Measurements from ENCODE around the gene SPATA33. TPM values are rescaled to one million over a fixed set of nuclear protein-coding genes. Genes with fewer than 3 reads are reported as not detected.

SPATA33 gene
- total RNA-seq, 1 experiment from 2014 or later: 17.4 TPM

DNA sequence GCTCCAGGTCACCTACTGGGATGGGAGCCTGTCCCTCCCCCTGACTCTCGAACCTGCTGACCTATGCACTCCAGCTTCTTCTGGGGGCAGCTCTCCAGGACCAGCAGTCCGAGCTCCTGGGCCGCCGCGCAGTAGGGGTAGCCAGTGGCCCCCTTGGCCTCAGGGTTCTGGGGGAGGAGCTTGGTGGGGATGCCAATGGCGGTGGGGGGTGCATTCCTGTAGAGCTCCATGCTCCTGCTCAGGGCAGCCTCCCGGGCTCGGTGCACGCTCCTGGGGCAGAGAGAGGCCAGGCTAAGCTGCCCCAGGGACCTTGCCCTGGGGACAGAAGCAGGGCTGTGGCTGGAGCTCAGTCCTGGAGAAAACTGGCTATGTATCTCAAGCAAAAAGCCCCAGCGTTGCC lies 51.5 kb downstream of the SPATA33 start:
- no peaks in the 10 kb centered on the region for H4K20me1 ChIP-seq (ENCODE audit: control insufficient read depth, insufficient read depth, insufficient read length)
- H3K4me2 ChIP-seq (ENCODE audit: insufficient read depth, insufficient read length, low read length): no peak overlapping the region
- no peaks in the 10 kb centered on the region for H3K4me1 ChIP-seq (ENCODE audit: insufficient read depth, low read length)
- no peak overlapping the region for H2AK5ac ChIP-seq (ENCODE audit: insufficient read length, low read length)
- Mint-ChIP-seq H3K27me3 (ENCODE audit: low read depth) (peaks cover 16% of the 10 kb centered on the region), H3K9me3 (no peaks in the 10 kb centered on the region), H3K4me1 (peaks cover 13 to 18% of the 10 kb centered on the region in 2 experiments), H3K36me3 (ENCODE audit: insufficient read depth in 1 of 3, low read depth in 3 of 3) (peaks cover 3 to 10% (median 3%) of the 10 kb centered on the region in 3 experiments; a peak in 6 of 7 replicates), H3K27ac (no peak overlapping the region), H3K4me3 (0 out of 5 replicates have a peak overlapping the region, but pooled peaks of 1 of the 2 experiments have one; percentile 32)
- WGBS (ENCODE audit: extremely low coverage, insufficient read length, low lambda C conversion rate): no CpG with 5 or more reads among the region's 10 CpGs
- H3K14ac ChIP-seq (ENCODE audit: insufficient read depth, low read length): no peak overlapping the region
- H2BK12ac ChIP-seq (ENCODE audit: insufficient read length, low read depth, low read length): no peak overlapping the region
- TF ChIP-seq, protein P1, sequence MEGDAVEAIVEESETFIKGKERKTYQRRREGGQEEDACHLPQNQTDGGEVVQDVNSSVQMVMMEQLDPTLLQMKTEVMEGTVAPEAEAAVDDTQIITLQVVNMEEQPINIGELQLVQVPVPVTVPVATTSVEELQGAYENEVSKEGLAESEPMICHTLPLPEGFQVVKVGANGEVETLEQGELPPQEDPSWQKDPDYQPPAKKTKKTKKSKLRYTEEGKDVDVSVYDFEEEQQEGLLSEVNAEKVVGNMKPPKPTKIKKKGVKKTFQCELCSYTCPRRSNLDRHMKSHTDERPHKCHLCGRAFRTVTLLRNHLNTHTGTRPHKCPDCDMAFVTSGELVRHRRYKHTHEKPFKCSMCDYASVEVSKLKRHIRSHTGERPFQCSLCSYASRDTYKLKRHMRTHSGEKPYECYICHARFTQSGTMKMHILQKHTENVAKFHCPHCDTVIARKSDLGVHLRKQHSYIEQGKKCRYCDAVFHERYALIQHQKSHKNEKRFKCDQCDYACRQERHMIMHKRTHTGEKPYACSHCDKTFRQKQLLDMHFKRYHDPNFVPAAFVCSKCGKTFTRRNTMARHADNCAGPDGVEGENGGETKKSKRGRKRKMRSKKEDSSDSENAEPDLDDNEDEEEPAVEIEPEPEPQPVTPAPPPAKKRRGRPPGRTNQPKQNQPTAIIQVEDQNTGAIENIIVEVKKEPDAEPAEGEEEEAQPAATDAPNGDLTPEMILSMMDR (conservative IDR thresholded peaks at IDR 0.05): no peak
- no peak overlapping the region for H4K8ac ChIP-seq (replicated peaks; ENCODE audit: insufficient read length, low read depth, low read length)
- H3K23me2 ChIP-seq (ENCODE audit: insufficient read length, low read depth, low read length, poor library complexity, severe bottlenecking): peaks cover 11% of the 10 kb centered on the region
- no peak overlapping the region for H2BK20ac ChIP-seq (ENCODE audit: low read depth, low read length, poor library complexity, severe bottlenecking)
- no peak overlapping the region for H3T11ph ChIP-seq (ENCODE audit: low read length)
- H3K9ac ChIP-seq (ENCODE audit: extremely low read depth, insufficient read length, low read length): no peak overlapping the region
- H3K23ac ChIP-seq (ENCODE audit: insufficient read length, low read depth, low read length): no peak overlapping the region
- H3K27me3 ChIP-seq (ENCODE audit: insufficient read depth, low read length): no peaks in the 10 kb centered on the region
- no peaks in the 10 kb centered on the region for H3K79me2 ChIP-seq (ENCODE audit: insufficient read depth, low read length)
- no peaks in the 10 kb centered on the region for H3K79me1 ChIP-seq (ENCODE audit: insufficient read depth, low read depth, low read length, poor library complexity, severe bottlenecking)
- no peak overlapping the region for H2BK5ac ChIP-seq (ENCODE audit: insufficient read length, low read length)
- H2BK15ac ChIP-seq (ENCODE audit: low read depth, low read length): no peak overlapping the region
- no peak overlapping the region for H3K56ac ChIP-seq (ENCODE audit: insufficient read length, low read depth, low read length)
- no peak overlapping the region for H2AFZ ChIP-seq (ENCODE audit: low read length)
- H2BK120ac ChIP-seq (ENCODE audit: low read depth, low read length, poor library complexity, severe bottlenecking): no peak overlapping the region
- no peaks in the 10 kb centered on the region for H3K9me3 ChIP-seq (ENCODE audit: control insufficient read depth, low read depth, low read length)
- no peak overlapping the region for H3K18ac ChIP-seq (ENCODE audit: insufficient read length, low read depth, low read length)
- no peak overlapping the region for H3K27ac ChIP-seq (ENCODE audit: insufficient read length, low read depth, low read length)
- no peak overlapping the region for H4K91ac ChIP-seq (ENCODE audit: insufficient read length, low read depth, low read length)
- DNase-seq: no peak
- no peak overlapping the region for H3K4ac ChIP-seq (ENCODE audit: low read depth, low read length)
- no peak overlapping the region for H4K5ac ChIP-seq (ENCODE audit: insufficient read length, low read depth, low read length)
